GM21529 (cell line): ENCODE measurements around the gene AFF2.

Experiments
- ATAC-seq: cut with Tn5 transposase; IDR thresholded peaks from one replicate; pipeline ENCODE4 v1.9.1; 2021; ENCODE audit not compliant: unreplicated experiment

Gene AFF2

GRCh38 chrX:148995661-148996060 is 495.2 kb downstream of the AFF2 start:
- ATAC-seq: no peak

- ATAC-seq: no peak
These were observed 501.9 kb downstream of the AFF2 start for GRCh38 chrX:149002320-149002719.

GRCh38 chrX:149003863-149004660 is 503.6 kb downstream of the AFF2 start:
- no peak for ATAC-seq

GRCh38 chrX:149004936-149005335 is 504.5 kb downstream of the AFF2 start:
- no peak for ATAC-seq

GRCh38 chrX:149006235-149006634 is 505.8 kb downstream of the AFF2 start:
- ATAC-seq: no peak

GRCh38 chrX:149007423-149007822 is 507.0 kb downstream of the AFF2 start:
- ATAC-seq: no peak

- no peak for ATAC-seq
These were observed 509.8 kb downstream of the AFF2 start for GRCh38 chrX:149010013-149010852.

- no peak for ATAC-seq
These were observed 510.4 kb downstream of the AFF2 start for GRCh38 chrX:149010853-149011224.

GRCh38 chrX:149013081-149013480 is 512.7 kb downstream of the AFF2 start:
- ATAC-seq: no peak

GRCh38 chrX:149021159-149021558 is 520.7 kb downstream of the AFF2 start:
- no peak for ATAC-seq

GRCh38 chrX:149022485-149022884 is 522.1 kb downstream of the AFF2 start:
- no peak for ATAC-seq

- no peak for ATAC-seq
These were observed 532.0 kb downstream of the AFF2 start for GRCh38 chrX:149032449-149032848.

- no peak for ATAC-seq
These were observed 535.7 kb downstream of the AFF2 start for GRCh38 chrX:149036086-149036485.

- ATAC-seq: no peak
These were observed 537.0 kb downstream of the AFF2 start for GRCh38 chrX:149037281-149037870.

GRCh38 chrX:149039057-149039456 is 538.6 kb downstream of the AFF2 start:
- ATAC-seq: no peak

- ATAC-seq: peak; percentile 57
These were observed 540.6 kb downstream of the AFF2 start for GRCh38 chrX:149040873-149041535.

GRCh38 chrX:149043401-149043800 is 543.0 kb downstream of the AFF2 start:
- no peak for ATAC-seq

GRCh38 chrX:149044471-149044870 is 544.1 kb downstream of the AFF2 start:
- no peak for ATAC-seq

- no peak for ATAC-seq
These were observed 545.3 kb downstream of the AFF2 start for GRCh38 chrX:149045645-149046210.
